Erythroblast (primary cell): Measurements from ENCODE around the gene BACE2.

Experiments used
- GATA1 ChIP-seq: IDR thresholded peaks from 2 replicates; pipeline ENCODE4 v1.6.1; 2011; ENCODE audit warnings: low read depth, mild to moderate bottlenecking, control low read depth, low read length, moderate library complexity
- POLR2A ChIP-seq: IDR thresholded peaks from 2 replicates; pipeline ENCODE4 v1.6.1; 2011; ENCODE audit warnings: mild to moderate bottlenecking, low read length

GRCh38 chr21:41227357-41228005 lies 59.5 kb downstream of the BACE2 start:
- no peak for TF ChIP-seq POLR2A
- TF ChIP-seq GATA1 = no peak
